Measurements from ENCODE around the gene SCGN. TPM values are rescaled to one million over a fixed set of nuclear protein-coding genes. Genes with fewer than 3 reads are reported as not detected.

SCGN gene
- total RNA-seq, 1 experiment from 2014 or later: not detected

GRCh38 chr6:25613415-25613814 is 38.6 kb upstream of the SCGN start:
- no TSS peak for BruUV-seq (replicated peaks)
- H3K9me3 ChIP-seq (ENCODE audit: control insufficient read depth, insufficient read depth, low read depth, low read length): no peaks in the 10 kb centered on the region
- ATAC-seq (no peak), DNase-seq (ENCODE audit: low read depth, low spot score) (no peak)
- peaks cover 2% of the 10 kb centered on the region; the same call in 1 of the 2 replicates for H3K27me3 ChIP-seq (ENCODE audit: control insufficient read depth, insufficient read depth, low read length)
- in situ Hi-C loops (cut with HindIII; ENCODE audit: low pct_unique_long_range_greater_than_20kb, low sequenced_read_pairs): no loop called here
- POLR2A ChIA-PET: no interaction called here
- TF ChIP-seq POLR2AphosphoS5 (IDR thresholded peaks at IDR 0.05; ENCODE audit: low read depth, low read length): no peak
- TF ChIP-seq SIN3A (IDR thresholded peaks at IDR 0.05; ENCODE audit: borderline replicate concordance, insufficient read depth, low read depth, low read length): no peak
- no peak for TF ChIP-seq TCF7L2 (IDR thresholded peaks at IDR 0.05; ENCODE audit: low read depth, low read length)
- TF ChIP-seq, protein P1, sequence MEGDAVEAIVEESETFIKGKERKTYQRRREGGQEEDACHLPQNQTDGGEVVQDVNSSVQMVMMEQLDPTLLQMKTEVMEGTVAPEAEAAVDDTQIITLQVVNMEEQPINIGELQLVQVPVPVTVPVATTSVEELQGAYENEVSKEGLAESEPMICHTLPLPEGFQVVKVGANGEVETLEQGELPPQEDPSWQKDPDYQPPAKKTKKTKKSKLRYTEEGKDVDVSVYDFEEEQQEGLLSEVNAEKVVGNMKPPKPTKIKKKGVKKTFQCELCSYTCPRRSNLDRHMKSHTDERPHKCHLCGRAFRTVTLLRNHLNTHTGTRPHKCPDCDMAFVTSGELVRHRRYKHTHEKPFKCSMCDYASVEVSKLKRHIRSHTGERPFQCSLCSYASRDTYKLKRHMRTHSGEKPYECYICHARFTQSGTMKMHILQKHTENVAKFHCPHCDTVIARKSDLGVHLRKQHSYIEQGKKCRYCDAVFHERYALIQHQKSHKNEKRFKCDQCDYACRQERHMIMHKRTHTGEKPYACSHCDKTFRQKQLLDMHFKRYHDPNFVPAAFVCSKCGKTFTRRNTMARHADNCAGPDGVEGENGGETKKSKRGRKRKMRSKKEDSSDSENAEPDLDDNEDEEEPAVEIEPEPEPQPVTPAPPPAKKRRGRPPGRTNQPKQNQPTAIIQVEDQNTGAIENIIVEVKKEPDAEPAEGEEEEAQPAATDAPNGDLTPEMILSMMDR (IDR thresholded peaks at IDR 0.05): no peak
- no peak for TF ChIP-seq REST (IDR thresholded peaks at IDR 0.05; ENCODE audit: insufficient read depth in 1 of 2, low read depth in 2 of 2, low read length in 1 of 2)
- H3K36me3 ChIP-seq (ENCODE audit: control insufficient read depth, insufficient read depth, low read length): no peaks in the 10 kb centered on the region
- intact Hi-C loops (cut with micrococcal nuclease; ENCODE audit: unreplicated experiment): no loop called here
- CTCF ChIA-PET: no interaction called here
- no peaks in the 10 kb centered on the region for H3K4me1 ChIP-seq (ENCODE audit: control insufficient read depth, insufficient read depth, low read length)
- no peak overlapping the region for H3K4me3 ChIP-seq (ENCODE audit: low read depth in 2 of 2, low read length in 2 of 2)
- H3K27ac ChIP-seq (ENCODE audit: low read length): no peak overlapping the region

DNA sequence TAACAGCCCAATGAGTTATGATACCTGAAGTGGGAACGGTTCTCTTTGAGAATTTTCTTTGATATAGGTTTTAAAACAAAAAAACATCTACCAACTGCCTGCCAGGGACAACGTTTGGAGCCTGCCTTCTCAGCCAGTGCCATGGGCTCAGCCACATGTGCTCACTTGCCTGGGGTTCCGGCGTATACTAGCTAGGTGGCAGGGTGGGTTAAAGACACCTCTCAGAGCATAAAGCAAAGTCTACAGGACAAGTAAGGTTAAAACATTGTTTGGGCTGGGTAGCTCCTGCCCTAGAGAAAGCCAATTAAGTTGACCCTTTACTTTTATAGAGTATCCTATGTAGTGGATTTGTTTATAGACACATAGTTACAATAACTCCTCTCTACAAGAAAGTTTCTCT is 38.0 kb upstream of the SCGN start:
- no peaks in the 10 kb centered on the region for H3K36me3 ChIP-seq (ENCODE audit: control insufficient read depth, insufficient read depth, low read length)
- in situ Hi-C loops (cut with HindIII; ENCODE audit: low pct_unique_long_range_greater_than_20kb, low sequenced_read_pairs): no loop called here
- intact Hi-C loops (cut with micrococcal nuclease; ENCODE audit: unreplicated experiment): no loop called here
- H3K4me3 ChIP-seq (ENCODE audit: low read depth in 2 of 2, low read length in 2 of 2): no peak overlapping the region
- no peak overlapping the region for H3K27ac ChIP-seq (ENCODE audit: low read length)
- POLR2A ChIA-PET: no interaction called here
- DNase-seq (ENCODE audit: low read depth, low spot score) (no peak), ATAC-seq (no peak)
- BruUV-seq (replicated peaks): no TSS peak
- H3K9me3 ChIP-seq (ENCODE audit: control insufficient read depth, insufficient read depth, low read depth, low read length): no peaks in the 10 kb centered on the region
- H3K4me1 ChIP-seq (ENCODE audit: control insufficient read depth, insufficient read depth, low read length): no peaks in the 10 kb centered on the region
- peaks cover 2% of the 10 kb centered on the region; the same call in 1 of the 2 replicates for H3K27me3 ChIP-seq (ENCODE audit: control insufficient read depth, insufficient read depth, low read length)
- CTCF ChIA-PET: no interaction called here
- TF ChIP-seq, protein P1 (IDR thresholded peaks at IDR 0.05): no peak
- TF ChIP-seq TCF7L2 (IDR thresholded peaks at IDR 0.05; ENCODE audit: low read depth, low read length) (no peak), POLR2AphosphoS5 (IDR thresholded peaks at IDR 0.05; ENCODE audit: low read depth, low read length) (no peak), SIN3A (IDR thresholded peaks at IDR 0.05; ENCODE audit: borderline replicate concordance, insufficient read depth, low read depth, low read length) (no peak), REST (IDR thresholded peaks at IDR 0.05; ENCODE audit: insufficient read depth in 1 of 2, low read depth in 2 of 2, low read length in 1 of 2) (no peak)
